ENCODE measurements around the gene PDSS1.

- TF ChIP-seq EZH2 (IDR thresholded peaks at IDR 0.05; ENCODE audit: borderline replicate concordance) (no peak), CTCF (IDR thresholded peaks at IDR 0.05; ENCODE audit: poor library complexity) (no peak), EZH2phosphoT487 (IDR thresholded peaks at IDR 0.05; ENCODE audit: low read depth, severe bottlenecking, unreplicated experiment) (no peak)
These were observed 44.5 kb upstream of the PDSS1 start for GRCh38 chr10:26653004-26653403.
